Activated naive CD4-positive, alpha-beta T cell treated with anti-CD3 and anti-CD28 coated beads, Interleukin-2, amount 10 ng/mL, durations not matched to agents 7 days and 5 days (primary cell): ENCODE results near the gene HDAC9.

Source experiments
- CTCF ChIA-PET: fragments of 350-600 bp; sonication (Branson Sonifier 250); formaldehyde crosslinking; loops from one replicate; lab custom pipeline; 2021; ENCODE audit warnings: antibody characterized with exemption; lab: Charles Lee
- DNase-seq: peaks from one replicate; pipeline ENCODE4 v3.0.0-alpha.2; 2020
- H3K27ac Mint-ChIP-seq: one replicate; pipeline ENCODE4 v1.8.0; 2021; ENCODE audit warnings: mild to moderate bottlenecking, moderate library complexity, mixed read lengths
- H3K27me3 Mint-ChIP-seq: one replicate; pipeline ENCODE4 v1.8.0; 2021; ENCODE audit warnings: mild to moderate bottlenecking, mixed read lengths
- H3K36me3 Mint-ChIP-seq: one replicate; pipeline ENCODE4 v1.8.0; 2021; ENCODE audit warnings: mixed read lengths
- H3K4me1 Mint-ChIP-seq: one replicate; pipeline ENCODE4 v1.8.0; 2021; ENCODE audit warnings: mixed read lengths
- H3K4me3 Mint-ChIP-seq: one replicate; pipeline ENCODE4 v1.8.0; 2021; ENCODE audit warnings: mild to moderate bottlenecking, moderate library complexity, mixed read lengths
- H3K9me3 Mint-ChIP-seq: one replicate; pipeline ENCODE4 v1.8.0; 2021; ENCODE audit warnings: mixed read lengths

Gene HDAC9

DNA sequence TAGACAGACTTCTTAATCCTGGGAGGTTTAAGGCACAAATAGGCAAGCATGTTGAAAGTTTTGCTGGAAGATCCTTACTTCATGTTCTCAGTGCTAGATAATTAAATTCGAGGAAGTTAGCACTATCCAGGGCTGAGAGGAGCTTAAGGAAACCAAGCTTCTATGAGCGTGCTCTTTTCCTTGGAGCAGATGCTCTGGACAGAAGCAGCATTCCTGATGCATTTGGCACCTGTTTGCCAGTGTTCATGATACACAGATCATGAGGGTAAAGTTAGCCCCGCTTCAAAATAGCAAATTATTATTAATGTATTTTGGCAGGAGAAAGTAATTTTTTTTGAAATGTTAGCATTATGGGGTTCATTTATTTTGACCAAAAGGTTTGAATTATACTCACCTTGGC, 9.4 kb downstream of the HDAC9 start:
- Mint-ChIP-seq H3K36me3 (no peaks in the 10 kb centered on the region), H3K27me3 (no peaks in the 10 kb centered on the region), H3K9me3 (no peaks in the 10 kb centered on the region), H3K4me3 (no peak overlapping the region), H3K27ac (no peak overlapping the region), H3K4me1 (no peaks in the 10 kb centered on the region)
- DNase-seq, result no peak
- CTCF ChIA-PET, result no interaction called here

DNA sequence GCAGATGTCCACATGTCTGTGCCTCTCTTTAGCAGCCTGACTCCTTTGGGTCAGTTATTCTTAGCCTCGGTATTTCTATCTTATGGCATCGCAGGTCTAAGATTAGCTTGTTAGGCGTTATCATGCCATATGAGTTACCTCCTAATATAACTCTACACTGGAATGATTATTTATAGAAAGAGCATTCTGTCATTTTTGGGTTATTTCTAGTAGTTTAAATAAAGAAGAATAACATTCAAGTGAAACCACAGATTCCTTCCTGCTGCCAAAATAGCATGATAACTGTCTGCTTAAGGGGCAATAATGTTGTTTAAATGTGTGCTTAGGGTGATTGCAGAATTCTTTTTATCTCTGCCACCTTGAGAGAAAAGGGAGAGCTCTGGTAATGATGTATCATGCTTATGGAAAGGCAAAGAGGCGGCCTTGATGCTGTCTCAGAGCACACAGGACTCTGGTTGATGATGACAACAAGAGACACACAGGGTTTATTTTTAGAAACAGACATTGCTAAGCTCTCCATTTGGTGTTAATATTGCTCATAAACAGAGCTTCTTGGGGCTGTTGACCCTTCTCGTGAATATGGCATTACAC, 10.4 kb downstream of the HDAC9 start:
- H3K4me3 Mint-ChIP-seq, result no peak overlapping the region

GRCh38 chr7:18508443-18509427, 13.2 kb downstream of the HDAC9 start:
- no peak for DNase-seq
- H3K36me3 Mint-ChIP-seq, result no peaks in the 10 kb centered on the region
- CTCF ChIA-PET, result no interaction called here
- H3K27me3 Mint-ChIP-seq, result no peaks in the 10 kb centered on the region
- no peak overlapping the region for H3K4me3 Mint-ChIP-seq
- no peak overlapping the region for H3K27ac Mint-ChIP-seq
- no peaks in the 10 kb centered on the region for H3K9me3 Mint-ChIP-seq
- no peaks in the 10 kb centered on the region for H3K4me1 Mint-ChIP-seq

More for the DNA sequence above, 10.4 kb downstream of the HDAC9 start:
- CTCF ChIA-PET, result interaction anchor here (1.1 kb wide), 1 partner anchor 38 kb away, joined by 3 read pairs; no protein-coding TSS in a partner anchor
- Mint-ChIP-seq H3K4me1 (no peaks in the 10 kb centered on the region), H3K9me3 (no peaks in the 10 kb centered on the region), H3K27ac (no peak overlapping the region), H3K36me3 (no peaks in the 10 kb centered on the region), H3K27me3 (no peaks in the 10 kb centered on the region)
- no peak for DNase-seq

DNA sequence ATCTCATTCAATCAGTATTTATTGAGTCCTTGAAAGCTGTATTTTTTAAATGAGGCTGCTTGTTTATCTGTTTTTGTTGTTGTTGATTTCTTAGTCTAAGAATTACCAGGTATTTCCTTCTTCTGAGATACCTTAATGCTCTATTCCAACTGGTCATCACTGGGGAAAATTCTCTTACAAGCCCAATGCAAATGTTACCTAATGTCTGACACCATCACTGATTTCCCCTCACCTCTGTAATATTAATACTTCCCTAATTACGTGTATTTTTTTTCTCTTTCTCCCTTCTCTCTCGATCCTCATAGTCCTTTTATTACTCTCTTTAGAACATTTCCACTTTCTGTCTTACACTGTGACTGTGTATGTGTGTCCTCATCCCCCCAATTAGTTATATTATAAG, 13.9 kb downstream of the HDAC9 start:
- no peaks in the 10 kb centered on the region for H3K4me1 Mint-ChIP-seq
- no peaks in the 10 kb centered on the region for H3K27me3 Mint-ChIP-seq
- no peak overlapping the region for H3K4me3 Mint-ChIP-seq
- no peak overlapping the region for H3K27ac Mint-ChIP-seq
- CTCF ChIA-PET, result no interaction called here
- no peak for DNase-seq
- no peaks in the 10 kb centered on the region for H3K36me3 Mint-ChIP-seq
- H3K9me3 Mint-ChIP-seq, result no peaks in the 10 kb centered on the region

GRCh38 chr7:18511351-18512140, 16.0 kb downstream of the HDAC9 start:
- Mint-ChIP-seq H3K27me3 (no peaks in the 10 kb centered on the region), H3K9me3 (no peaks in the 10 kb centered on the region), H3K4me1 (no peaks in the 10 kb centered on the region), H3K4me3 (no peak overlapping the region), H3K27ac (no peak overlapping the region), H3K36me3 (no peaks in the 10 kb centered on the region)
- DNase-seq, result no peak
- CTCF ChIA-PET, result no interaction called here

DNA sequence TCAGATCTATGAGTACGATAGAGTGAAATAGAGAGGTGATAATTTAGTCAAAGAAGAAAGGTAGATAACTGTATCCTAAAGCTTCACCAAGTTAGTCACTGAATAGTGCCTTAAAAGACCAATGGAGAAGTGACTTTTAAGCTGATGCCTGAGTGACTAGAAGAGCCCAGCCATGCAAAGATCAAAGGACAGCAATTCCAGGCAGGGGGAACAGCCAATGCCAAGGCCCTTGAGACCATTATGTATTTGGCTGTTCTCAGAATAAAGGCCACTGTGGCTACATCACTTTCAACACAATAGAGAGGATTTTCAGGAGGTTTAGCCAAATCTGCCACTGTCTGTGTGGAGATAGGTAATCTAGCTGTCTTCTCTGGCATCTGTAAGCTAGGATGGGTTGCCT, 17.8 kb downstream of the HDAC9 start:
- Mint-ChIP-seq H3K27ac (no peak overlapping the region), H3K4me3 (no peak overlapping the region), H3K4me1 (no peaks in the 10 kb centered on the region), H3K36me3 (no peaks in the 10 kb centered on the region), H3K9me3 (no peaks in the 10 kb centered on the region), H3K27me3 (no peaks in the 10 kb centered on the region)
- CTCF ChIA-PET, result interaction anchor here (0.6 kb wide), 2 partner anchors 168 to 1712 kb away, joined by 3 read pairs; no protein-coding TSS in a partner anchor
- no peak for DNase-seq

DNA sequence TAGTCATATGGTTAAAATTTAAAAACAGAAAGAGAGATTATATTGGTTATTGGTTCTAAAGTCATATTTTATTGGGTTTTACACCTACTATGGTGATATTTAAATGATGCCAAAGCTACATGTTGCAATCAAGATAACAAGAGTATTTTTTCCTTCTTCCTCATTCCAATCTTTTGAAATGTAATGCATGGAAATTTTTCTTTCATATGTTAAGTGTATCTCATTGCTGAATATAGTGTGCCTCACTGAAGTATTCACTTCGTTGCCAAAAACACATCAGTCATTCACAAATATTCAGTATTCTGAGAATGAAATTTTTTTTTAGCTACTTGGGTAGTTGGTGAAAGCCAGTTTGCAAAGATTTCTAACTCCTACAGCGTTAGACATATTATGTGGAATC, 19.5 kb downstream of the HDAC9 start:
- DNase-seq, result no peak
- CTCF ChIA-PET, result no interaction called here

GRCh38 chr7:18517646-18518045, 22.1 kb downstream of the HDAC9 start:
- no peaks in the 10 kb centered on the region for H3K4me1 Mint-ChIP-seq
- H3K36me3 Mint-ChIP-seq, result no peaks in the 10 kb centered on the region
- no peak overlapping the region for H3K27ac Mint-ChIP-seq
- no peak overlapping the region for H3K4me3 Mint-ChIP-seq
- CTCF ChIA-PET, result no interaction called here
- no peak for DNase-seq
- no peaks in the 10 kb centered on the region for H3K9me3 Mint-ChIP-seq
- H3K27me3 Mint-ChIP-seq, result no peaks in the 10 kb centered on the region

More for the DNA sequence above, 19.5 kb downstream of the HDAC9 start:
- Mint-ChIP-seq H3K4me3 (no peak overlapping the region), H3K4me1 (no peaks in the 10 kb centered on the region), H3K36me3 (no peaks in the 10 kb centered on the region), H3K27me3 (no peaks in the 10 kb centered on the region), H3K9me3 (no peaks in the 10 kb centered on the region), H3K27ac (no peak overlapping the region)

DNA sequence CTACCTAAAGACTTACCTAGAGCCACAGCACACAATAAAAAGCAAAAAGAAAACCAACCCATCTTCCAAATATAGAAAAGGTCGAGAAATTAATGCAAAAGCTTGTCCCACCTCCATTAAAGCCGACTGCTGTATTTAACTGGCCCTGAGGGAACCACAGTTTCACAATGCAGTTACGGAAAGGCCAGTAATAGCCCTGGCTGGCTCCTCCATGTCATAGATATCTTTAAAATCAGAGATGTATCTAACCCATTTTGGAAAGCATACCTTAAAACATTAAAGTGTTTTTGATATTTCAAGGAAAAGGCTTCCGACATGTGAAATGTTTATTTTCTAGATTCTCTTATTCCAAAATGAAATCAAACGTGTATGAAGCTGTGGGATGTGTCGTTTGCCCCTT, 23.0 kb downstream of the HDAC9 start:
- no peak for DNase-seq
- Mint-ChIP-seq H3K36me3 (no peaks in the 10 kb centered on the region), H3K4me1 (no peaks in the 10 kb centered on the region), H3K4me3 (no peak overlapping the region), H3K27ac (no peak overlapping the region), H3K27me3 (no peaks in the 10 kb centered on the region), H3K9me3 (no peaks in the 10 kb centered on the region)
- CTCF ChIA-PET, result no interaction called here

- CTCF ChIA-PET, result no interaction called here
- no peaks in the 10 kb centered on the region for H3K36me3 Mint-ChIP-seq
- H3K4me1 Mint-ChIP-seq, result no peaks in the 10 kb centered on the region
- H3K9me3 Mint-ChIP-seq, result no peaks in the 10 kb centered on the region
- DNase-seq, result no peak
- no peak overlapping the region for H3K27ac Mint-ChIP-seq
- H3K27me3 Mint-ChIP-seq, result no peaks in the 10 kb centered on the region
- no peak overlapping the region for H3K4me3 Mint-ChIP-seq
Measured at GRCh38 chr7:18520450-18521235, 25.1 kb downstream of the HDAC9 start.

- Mint-ChIP-seq H3K27ac (no peak overlapping the region), H3K36me3 (no peaks in the 10 kb centered on the region), H3K9me3 (no peaks in the 10 kb centered on the region), H3K4me1 (no peaks in the 10 kb centered on the region), H3K27me3 (no peaks in the 10 kb centered on the region), H3K4me3 (no peak overlapping the region)
- CTCF ChIA-PET, result no interaction called here
- no peak for DNase-seq
Measured at GRCh38 chr7:18521236-18521589, 25.7 kb downstream of the HDAC9 start.

GRCh38 chr7:18521945-18522566, 26.5 kb downstream of the HDAC9 start:
- Mint-ChIP-seq H3K27me3 (no peaks in the 10 kb centered on the region), H3K36me3 (no peaks in the 10 kb centered on the region), H3K4me3 (no peak overlapping the region), H3K4me1 (no peaks in the 10 kb centered on the region), H3K9me3 (no peaks in the 10 kb centered on the region), H3K27ac (no peak overlapping the region)
- CTCF ChIA-PET, result no interaction called here
- no peak for DNase-seq

GRCh38 chr7:18524248-18524647, 28.7 kb downstream of the HDAC9 start:
- no peaks in the 10 kb centered on the region for H3K4me1 Mint-ChIP-seq
- H3K27me3 Mint-ChIP-seq, result no peaks in the 10 kb centered on the region
- H3K4me3 Mint-ChIP-seq, result no peak overlapping the region
- H3K27ac Mint-ChIP-seq, result no peak overlapping the region
- no peak for DNase-seq
- H3K9me3 Mint-ChIP-seq, result no peaks in the 10 kb centered on the region
- CTCF ChIA-PET, result no interaction called here
- no peaks in the 10 kb centered on the region for H3K36me3 Mint-ChIP-seq
